SJSA1 (cell line): ENCODE results near the gene TRAPPC12. TPM values are rescaled to one million over a fixed set of nuclear protein-coding genes. Genes with fewer than 3 reads are reported as not detected.

Source experiments
- total RNA-seq: library from RNA; depleted of rRNA; stranded (reverse); fragments of >200 nt; shearing (Covaris generic); gene quantifications from 2 replicates; pipeline ENCODE4 v1.2.3, GENCODE V29; 2014; rRNA removed

The TRAPPC12 gene
- total RNA-seq, 1 experiment from 2014 or later, result 56.1 TPM

Other genes starting within 250 kb of the TRAPPC12 start
- 40.0 and 63.6 TPM in 2 replicates for gene EIPR1, start 1.9 kb upstream of the TRAPPC12 start, total RNA-seq
- gene ADI1, start 139.8 kb downstream of the TRAPPC12 start, total RNA-seq, result 78.2 and 82.7 TPM in 2 replicates
- 53.0 and 57.8 TPM in 2 replicates for gene RNASEH1, start 178.6 kb downstream of the TRAPPC12 start, total RNA-seq
- gene RPS7, start 195.6 kb downstream of the TRAPPC12 start, total RNA-seq, result 2,552 and 3,656 TPM in 2 replicates
- not detected in 2 replicates for gene COLEC11, start 215.4 kb downstream of the TRAPPC12 start, total RNA-seq